ENCODE measurements around the gene TBC1D5. TPM values are rescaled to one million over a fixed set of nuclear protein-coding genes. Genes with fewer than 3 reads are reported as not detected.

Gene TBC1D5
- total and polyA plus RNA-seq, 2 of the 8 experiments (the other 6 are each of a cell fraction or from before 2014, with no cell fraction given), result 11.0 to 22.9 TPM

DNA sequence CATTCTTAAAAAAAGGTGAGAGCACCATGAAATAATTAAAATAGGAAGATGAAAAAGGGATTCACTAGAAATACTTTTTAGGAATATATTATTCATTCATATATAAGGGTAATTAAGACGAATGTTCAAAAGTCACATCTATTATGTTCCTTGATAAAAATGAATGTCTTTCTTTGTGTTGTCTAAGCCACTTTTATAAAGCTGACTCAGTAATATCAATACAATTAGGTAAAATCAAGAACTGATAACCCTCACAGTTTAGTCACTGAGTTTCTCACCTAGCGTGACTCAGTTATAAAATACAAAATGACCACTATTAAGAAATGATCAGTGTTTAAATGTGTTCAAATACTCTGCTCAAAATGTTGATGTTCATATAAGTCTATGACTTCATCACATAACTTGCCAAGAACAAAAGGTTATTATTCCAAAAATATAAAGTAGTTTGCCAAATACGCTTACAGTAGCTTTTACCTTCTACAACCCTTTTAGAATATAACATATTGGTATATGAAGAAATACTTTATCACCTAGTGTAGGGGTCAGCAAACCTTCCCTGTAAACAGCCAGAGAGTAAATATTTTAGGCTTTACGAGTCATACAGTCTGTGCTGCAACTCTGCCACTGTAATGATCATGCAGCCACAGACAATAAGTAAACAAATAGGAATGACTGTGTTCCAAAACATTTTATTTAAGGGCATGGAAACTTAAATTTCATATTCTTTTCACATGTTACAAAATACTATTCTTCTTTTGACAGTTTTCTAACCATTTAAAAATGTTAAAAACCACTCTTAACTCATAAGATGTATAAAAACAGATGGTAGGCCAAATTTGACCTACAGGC lies 369.8 kb downstream of the TBC1D5 start:
- no peak overlapping the region for H2BK20ac ChIP-seq (ENCODE audit: low read length)

More for the DNA sequence above, 369.8 kb downstream of the TBC1D5 start:
- no peak overlapping the region for H2BK5ac ChIP-seq (ENCODE audit: low read depth, low read length)
- no peak for DNase-seq (ENCODE audit: low read depth in 1 of 2, low spot score in 2 of 2)
- ChIA-PET CTCF (ENCODE audit: partially characterized antibody) (no interaction called here), POLR2A (ENCODE audit: partially characterized antibody) (interaction anchor here (0.6 to 0.7 kb wide), 2 partner anchors 89 to 124 kb away, joined by 3 read pairs; no protein-coding TSS in a partner anchor)
- no peak overlapping the region for H3K56ac ChIP-seq (replicated peaks; ENCODE audit: insufficient read length, low read depth, low read length)
- no peaks in the 10 kb centered on the region for H3K9me3 ChIP-seq (ENCODE audit: insufficient read depth in 2 of 2, low read depth in 1 of 2, low read length in 1 of 2)
- H3K79me1 ChIP-seq (ENCODE audit: low read depth, low read length), result no peaks in the 10 kb centered on the region
- no peak overlapping the region for H3K14ac ChIP-seq (ENCODE audit: insufficient read length)
- H4K91ac ChIP-seq (replicated peaks; ENCODE audit: insufficient read length, low read length), result no peak overlapping the region
- no peak overlapping the region for H3K27ac ChIP-seq (ENCODE audit: low read depth, low read length)
- no peaks in the 10 kb centered on the region for H3K79me2 ChIP-seq (ENCODE audit: control insufficient read depth in 1 of 2, insufficient read depth in 2 of 2, low read length in 2 of 2)
- H2BK120ac ChIP-seq (replicated peaks; ENCODE audit: low read depth, low read length), result no peak overlapping the region
- TF ChIP-seq RNF2 (IDR thresholded peaks at IDR 0.05; ENCODE audit: borderline replicate concordance, low read depth, low read length, missing control alignments, poor library complexity, severe bottlenecking) (no peak), TEAD4 (IDR thresholded peaks at IDR 0.05; ENCODE audit: low read depth, low read length) (no peak), RBBP5 (IDR thresholded peaks at IDR 0.05; ENCODE audit: borderline replicate concordance, low read depth, low read length) (no peak), SP2 (IDR thresholded peaks at IDR 0.05; ENCODE audit: low read length) (no peak), JUN (IDR thresholded peaks at IDR 0.05; ENCODE audit: low read depth, low read length) (no peak)
- TF ChIP-seq, protein P1, sequence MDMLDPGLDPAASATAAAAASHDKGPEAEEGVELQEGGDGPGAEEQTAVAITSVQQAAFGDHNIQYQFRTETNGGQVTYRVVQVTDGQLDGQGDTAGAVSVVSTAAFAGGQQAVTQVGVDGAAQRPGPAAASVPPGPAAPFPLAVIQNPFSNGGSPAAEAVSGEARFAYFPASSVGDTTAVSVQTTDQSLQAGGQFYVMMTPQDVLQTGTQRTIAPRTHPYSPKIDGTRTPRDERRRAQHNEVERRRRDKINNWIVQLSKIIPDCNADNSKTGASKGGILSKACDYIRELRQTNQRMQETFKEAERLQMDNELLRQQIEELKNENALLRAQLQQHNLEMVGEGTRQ (IDR thresholded peaks at IDR 0.05; ENCODE audit: low read length), result no peak
- H4K5ac ChIP-seq (ENCODE audit: insufficient read length, low read depth, low read length), result no peak overlapping the region
- H3K27me3 ChIP-seq (replicated peaks in 1 of 4; ENCODE audit: control insufficient read depth in 3 of 4, extremely low read depth in 1 of 4, insufficient read depth in 3 of 4, low read length in 3 of 4), result no peaks in the 10 kb centered on the region
- H2BK15ac ChIP-seq (ENCODE audit: low read length), result no peak overlapping the region
- no peak overlapping the region for H2AK5ac ChIP-seq (ENCODE audit: low read depth, low read length)
- 94% methylated on average over 4 of the region's 4 CpGs; no CpG with 5 or more reads in 1 of the 2 experiments for WGBS, 2 experiments (ENCODE audit: extremely low coverage in 1 of 2, insufficient coverage in 1 of 2, insufficient read length in 1 of 2, insufficient replicate concordance in 2 of 2, low coverage in 1 of 2, low lambda C conversion rate in 2 of 2, missing lambda C conversion rate in 1 of 2)
- no peak overlapping the region for H2BK12ac ChIP-seq (ENCODE audit: low read depth, low read length)
- H3K36me3 ChIP-seq (ENCODE audit: control insufficient read depth in 2 of 4, insufficient read depth in 4 of 4, low read length in 3 of 4), result no peaks in the 10 kb centered on the region; a peak in 1 of 8 replicates
- no peak overlapping the region for H3K23ac ChIP-seq (ENCODE audit: insufficient read length)
- H3K18ac ChIP-seq (ENCODE audit: extremely low read depth, low read length), result no peak overlapping the region
- no peak overlapping the region for H3K4ac ChIP-seq (replicated peaks; ENCODE audit: insufficient read length, low read depth, low read length)
- no peaks in the 10 kb centered on the region for H4K20me1 ChIP-seq (replicated peaks in 1 of 2; ENCODE audit: control insufficient read depth in 1 of 2, insufficient read depth in 2 of 2, low read length in 2 of 2)
- no peak overlapping the region for H3K9ac ChIP-seq (replicated peaks in 1 of 4; ENCODE audit: extremely low read depth in 1 of 4, low read depth in 3 of 4, low read length in 3 of 4)
- H3K4me3 ChIP-seq (ENCODE audit: extremely low read depth in 1 of 4, insufficient read depth in 2 of 4, low read depth in 3 of 4, low read length in 4 of 4), result no peak overlapping the region
- no peaks in the 10 kb centered on the region for H3K4me1 ChIP-seq (replicated peaks in 1 of 4; ENCODE audit: control insufficient read depth in 3 of 4, insufficient read depth in 4 of 4, low read length in 3 of 4)
- no peak for FAIRE-seq
- peaks cover 1% of the 10 kb centered on the region; the same call in 1 of the 2 replicates for H3K23me2 ChIP-seq (ENCODE audit: low read depth, low read length)
- no peak overlapping the region for H2AFZ ChIP-seq (ENCODE audit: low read length)
- no peak overlapping the region for H3K4me2 ChIP-seq (ENCODE audit: insufficient read depth in 1 of 2, low read depth in 2 of 2, low read length in 2 of 2)
- no peak overlapping the region for H4K8ac ChIP-seq (ENCODE audit: extremely low read depth, insufficient read depth, low read length)
